ENCODE results near the gene UPP2. TPM values are rescaled to one million over a fixed set of nuclear protein-coding genes. Genes with fewer than 3 reads are reported as not detected.

UPP2 gene
- total and polyA plus RNA-seq, 4 donors = 0.51 to 9.0 (median 1.3) TPM

DNA sequence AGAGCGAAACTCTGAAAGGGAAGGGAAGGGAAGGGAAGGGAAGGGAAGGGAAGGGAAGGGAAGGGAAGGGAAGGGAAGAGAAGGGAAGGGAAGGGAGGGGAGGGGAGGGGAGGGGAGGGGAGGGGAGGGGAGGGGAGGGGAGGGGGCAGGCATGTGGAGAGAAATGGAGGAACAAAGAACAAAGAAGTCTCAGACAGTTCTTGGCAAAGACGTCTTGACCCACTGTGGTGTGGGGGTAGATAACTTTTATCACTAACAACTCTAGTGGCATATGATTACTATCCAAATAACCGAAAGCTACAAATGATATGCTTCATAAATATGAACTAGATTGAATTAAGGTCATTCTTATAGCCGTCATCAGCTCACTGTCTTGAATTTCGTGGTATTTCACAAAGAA is 3.2 kb downstream of the UPP2 start:
- TF ChIP-seq JUND (IDR thresholded peaks at IDR 0.05) (no peak), MAX (IDR thresholded peaks at IDR 0.05) (no peak)
- TF ChIP-seq, protein P1, sequence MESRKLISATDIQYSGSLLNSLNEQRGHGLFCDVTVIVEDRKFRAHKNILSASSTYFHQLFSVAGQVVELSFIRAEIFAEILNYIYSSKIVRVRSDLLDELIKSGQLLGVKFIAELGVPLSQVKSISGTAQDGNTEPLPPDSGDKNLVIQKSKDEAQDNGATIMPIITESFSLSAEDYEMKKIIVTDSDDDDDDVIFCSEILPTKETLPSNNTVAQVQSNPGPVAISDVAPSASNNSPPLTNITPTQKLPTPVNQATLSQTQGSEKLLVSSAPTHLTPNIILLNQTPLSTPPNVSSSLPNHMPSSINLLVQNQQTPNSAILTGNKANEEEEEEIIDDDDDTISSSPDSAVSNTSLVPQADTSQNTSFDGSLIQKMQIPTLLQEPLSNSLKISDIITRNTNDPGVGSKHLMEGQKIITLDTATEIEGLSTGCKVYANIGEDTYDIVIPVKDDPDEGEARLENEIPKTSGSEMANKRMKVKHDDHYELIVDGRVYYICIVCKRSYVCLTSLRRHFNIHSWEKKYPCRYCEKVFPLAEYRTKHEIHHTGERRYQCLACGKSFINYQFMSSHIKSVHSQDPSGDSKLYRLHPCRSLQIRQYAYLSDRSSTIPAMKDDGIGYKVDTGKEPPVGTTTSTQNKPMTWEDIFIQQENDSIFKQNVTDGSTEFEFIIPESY (IDR thresholded peaks at IDR 0.05) = no peak
- TF ChIP-seq, protein P2, sequence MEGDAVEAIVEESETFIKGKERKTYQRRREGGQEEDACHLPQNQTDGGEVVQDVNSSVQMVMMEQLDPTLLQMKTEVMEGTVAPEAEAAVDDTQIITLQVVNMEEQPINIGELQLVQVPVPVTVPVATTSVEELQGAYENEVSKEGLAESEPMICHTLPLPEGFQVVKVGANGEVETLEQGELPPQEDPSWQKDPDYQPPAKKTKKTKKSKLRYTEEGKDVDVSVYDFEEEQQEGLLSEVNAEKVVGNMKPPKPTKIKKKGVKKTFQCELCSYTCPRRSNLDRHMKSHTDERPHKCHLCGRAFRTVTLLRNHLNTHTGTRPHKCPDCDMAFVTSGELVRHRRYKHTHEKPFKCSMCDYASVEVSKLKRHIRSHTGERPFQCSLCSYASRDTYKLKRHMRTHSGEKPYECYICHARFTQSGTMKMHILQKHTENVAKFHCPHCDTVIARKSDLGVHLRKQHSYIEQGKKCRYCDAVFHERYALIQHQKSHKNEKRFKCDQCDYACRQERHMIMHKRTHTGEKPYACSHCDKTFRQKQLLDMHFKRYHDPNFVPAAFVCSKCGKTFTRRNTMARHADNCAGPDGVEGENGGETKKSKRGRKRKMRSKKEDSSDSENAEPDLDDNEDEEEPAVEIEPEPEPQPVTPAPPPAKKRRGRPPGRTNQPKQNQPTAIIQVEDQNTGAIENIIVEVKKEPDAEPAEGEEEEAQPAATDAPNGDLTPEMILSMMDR (IDR thresholded peaks at IDR 0.05; ENCODE audit: low read depth, low read length, missing input control) = no peak
- TF ChIP-seq, protein P3, sequence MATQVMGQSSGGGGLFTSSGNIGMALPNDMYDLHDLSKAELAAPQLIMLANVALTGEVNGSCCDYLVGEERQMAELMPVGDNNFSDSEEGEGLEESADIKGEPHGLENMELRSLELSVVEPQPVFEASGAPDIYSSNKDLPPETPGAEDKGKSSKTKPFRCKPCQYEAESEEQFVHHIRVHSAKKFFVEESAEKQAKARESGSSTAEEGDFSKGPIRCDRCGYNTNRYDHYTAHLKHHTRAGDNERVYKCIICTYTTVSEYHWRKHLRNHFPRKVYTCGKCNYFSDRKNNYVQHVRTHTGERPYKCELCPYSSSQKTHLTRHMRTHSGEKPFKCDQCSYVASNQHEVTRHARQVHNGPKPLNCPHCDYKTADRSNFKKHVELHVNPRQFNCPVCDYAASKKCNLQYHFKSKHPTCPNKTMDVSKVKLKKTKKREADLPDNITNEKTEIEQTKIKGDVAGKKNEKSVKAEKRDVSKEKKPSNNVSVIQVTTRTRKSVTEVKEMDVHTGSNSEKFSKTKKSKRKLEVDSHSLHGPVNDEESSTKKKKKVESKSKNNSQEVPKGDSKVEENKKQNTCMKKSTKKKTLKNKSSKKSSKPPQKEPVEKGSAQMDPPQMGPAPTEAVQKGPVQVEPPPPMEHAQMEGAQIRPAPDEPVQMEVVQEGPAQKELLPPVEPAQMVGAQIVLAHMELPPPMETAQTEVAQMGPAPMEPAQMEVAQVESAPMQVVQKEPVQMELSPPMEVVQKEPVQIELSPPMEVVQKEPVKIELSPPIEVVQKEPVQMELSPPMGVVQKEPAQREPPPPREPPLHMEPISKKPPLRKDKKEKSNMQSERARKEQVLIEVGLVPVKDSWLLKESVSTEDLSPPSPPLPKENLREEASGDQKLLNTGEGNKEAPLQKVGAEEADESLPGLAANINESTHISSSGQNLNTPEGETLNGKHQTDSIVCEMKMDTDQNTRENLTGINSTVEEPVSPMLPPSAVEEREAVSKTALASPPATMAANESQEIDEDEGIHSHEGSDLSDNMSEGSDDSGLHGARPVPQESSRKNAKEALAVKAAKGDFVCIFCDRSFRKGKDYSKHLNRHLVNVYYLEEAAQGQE (IDR thresholded peaks at IDR 0.05) = no peak
- Histone ChIP-seq H3K9me3 (ENCODE audit: control insufficient read depth in 4 of 4, low read length in 3 of 4) (no peaks in the 10 kb centered on the region), H3K4me3 (ENCODE audit: low read depth in 1 of 3, low read length in 3 of 3) (no peak overlapping the region), H3K9ac (ENCODE audit: low read depth in 1 of 2, low read length in 2 of 2) (no peak overlapping the region), H3K4me1 (ENCODE audit: control insufficient read depth in 4 of 4, insufficient read depth in 4 of 4, low read length in 3 of 4) (peaks cover 0 to 20% (median 9%) of the 10 kb centered on the region in 4 donors), H3K27me3 (ENCODE audit: control insufficient read depth in 4 of 4, insufficient read depth in 4 of 4, low read length in 3 of 4) (no peaks in the 10 kb centered on the region), H3K27ac (ENCODE audit: low read depth in 1 of 2, low read length in 2 of 2) (no peak overlapping the region), H3K36me3 (ENCODE audit: control insufficient read depth in 4 of 4, insufficient read depth in 3 of 4, low read depth in 1 of 4, low read length in 3 of 4) (no peaks in the 10 kb centered on the region)
- no peak for DNase-seq (ENCODE audit: low spot score)
- 94% methylated on average over 5 of the region's 5 CpGs for WGBS

DNA sequence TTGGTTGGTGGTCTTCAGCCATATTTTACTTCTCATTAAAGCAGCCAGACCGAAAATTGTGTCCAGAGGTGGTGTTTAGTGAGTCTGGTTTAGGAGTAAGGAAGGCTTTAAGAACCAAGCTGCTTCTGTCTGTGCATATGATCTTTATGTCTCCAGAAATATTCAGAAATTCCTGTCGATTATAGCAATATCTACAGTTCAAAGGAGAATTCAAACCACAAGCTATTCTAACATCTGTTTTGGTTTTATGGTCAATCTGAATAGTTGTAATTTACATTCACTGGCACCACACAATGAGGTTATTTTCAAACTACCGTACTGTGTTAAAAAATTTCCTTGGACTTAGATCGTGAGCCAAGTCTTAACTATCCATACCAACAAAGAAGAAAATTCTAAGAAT is 11.3 kb downstream of the UPP2 start:
- Histone ChIP-seq H3K4me1 (ENCODE audit: control insufficient read depth in 4 of 4, insufficient read depth in 4 of 4, low read length in 3 of 4) (peaks cover 0 to 6% (median 0%) of the 10 kb centered on the region in 4 donors), H3K27me3 (ENCODE audit: control insufficient read depth in 4 of 4, insufficient read depth in 4 of 4, low read length in 3 of 4) (no peaks in the 10 kb centered on the region), H3K36me3 (ENCODE audit: control insufficient read depth in 4 of 4, insufficient read depth in 3 of 4, low read depth in 1 of 4, low read length in 3 of 4) (no peaks in the 10 kb centered on the region), H3K27ac (ENCODE audit: low read depth in 1 of 2, low read length in 2 of 2) (no peak overlapping the region), H3K9ac (ENCODE audit: low read depth in 1 of 2, low read length in 2 of 2) (no peak overlapping the region), H3K9me3 (ENCODE audit: control insufficient read depth in 4 of 4, low read length in 3 of 4) (no peaks in the 10 kb centered on the region), H3K4me3 (ENCODE audit: low read depth in 1 of 3, low read length in 3 of 3) (no peak overlapping the region)
- no peak for DNase-seq (ENCODE audit: low spot score)
- TF ChIP-seq NR2F2 (IDR thresholded peaks at IDR 0.05) = no peak
- TF ChIP-seq FOXA1 (IDR thresholded peaks at IDR 0.05) = no peak
- no peak for TF ChIP-seq GABPA (IDR thresholded peaks at IDR 0.05 in 1 of 2, conservative IDR thresholded peaks at IDR 0.05 in 1 of 2)
- 86% methylated on average over 4 of the region's 4 CpGs for WGBS

DNA sequence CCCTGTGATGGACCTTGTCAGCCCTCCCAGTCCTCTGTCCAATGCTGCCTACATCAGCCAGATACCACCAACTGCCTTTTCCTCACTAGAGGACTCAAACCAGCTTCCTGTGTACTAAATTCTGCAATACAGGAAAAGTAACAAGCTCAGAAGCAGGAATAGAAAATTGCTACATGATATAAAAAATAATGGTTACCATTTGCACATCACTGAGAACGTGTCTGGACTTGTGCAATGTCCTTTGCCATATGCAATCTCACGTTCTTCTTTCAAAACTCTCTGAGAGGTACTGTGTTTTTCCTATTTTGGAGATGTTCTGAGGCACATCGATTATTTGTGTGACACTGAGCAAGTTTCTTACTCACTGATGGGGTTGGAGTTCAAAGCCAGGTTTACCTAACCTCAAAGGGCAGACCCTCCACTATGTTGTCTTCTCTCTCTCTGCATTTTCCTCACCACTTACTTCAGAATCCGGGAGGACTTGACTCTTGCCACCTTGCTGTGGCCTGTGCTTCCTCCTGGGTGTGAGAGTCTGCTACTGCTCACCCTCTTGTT is 12.1 kb downstream of the UPP2 start:
- Histone ChIP-seq H3K9me3 (ENCODE audit: control insufficient read depth in 4 of 4, low read length in 3 of 4) (no peaks in the 10 kb centered on the region), H3K4me3 (ENCODE audit: low read depth in 1 of 3, low read length in 3 of 3) (no peak overlapping the region), H3K4me1 (ENCODE audit: control insufficient read depth in 4 of 4, insufficient read depth in 4 of 4, low read length in 3 of 4) (peaks cover 0 to 6% (median 0%) of the 10 kb centered on the region in 4 donors), H3K9ac (ENCODE audit: low read depth in 1 of 2, low read length in 2 of 2) (no peak overlapping the region), H3K27ac (ENCODE audit: low read depth in 1 of 2, low read length in 2 of 2) (peak overlapping the region in 1 of 2 donors; percentile 29), H3K27me3 (ENCODE audit: control insufficient read depth in 4 of 4, insufficient read depth in 4 of 4, low read length in 3 of 4) (no peaks in the 10 kb centered on the region), H3K36me3 (ENCODE audit: control insufficient read depth in 4 of 4, insufficient read depth in 3 of 4, low read depth in 1 of 4, low read length in 3 of 4) (no peaks in the 10 kb centered on the region)
- WGBS = 52% methylated on average over 4 of the region's 4 CpGs
- DNase-seq (ENCODE audit: low spot score) = no peak
- TF ChIP-seq, protein P1 (IDR thresholded peaks at IDR 0.05) = no peak
- TF ChIP-seq FOXA1 (IDR thresholded peaks at IDR 0.05) (no peak), HNF4A (conservative IDR thresholded peaks at IDR 0.05) (peak in 1 of 2 donors; percentile 47), RAD21 (IDR thresholded peaks at IDR 0.05) (no peak), NR2F2 (IDR thresholded peaks at IDR 0.05) (no peak), RXRA (IDR thresholded peaks at IDR 0.05) (peak; percentile 12 to 16), FOXA2 (IDR thresholded peaks at IDR 0.05) (no peak)
- TF ChIP-seq, protein P3 (IDR thresholded peaks at IDR 0.05) = no peak
